HG03095 (cell line): ENCODE measurements around the gene CR2.
"Not testable (repeated sequence)": the region's sequence is repeated elsewhere in the genome, so short reads cannot be mapped to it uniquely, and the experiment has no call there.

Source experiments
- ATAC-seq: cut with Tn5 transposase; IDR thresholded peaks from one replicate; pipeline ENCODE4 v1.9.1; 2021; ENCODE audit warnings: moderate library complexity; ENCODE audit not compliant: unreplicated experiment

The CR2 gene

DNA sequence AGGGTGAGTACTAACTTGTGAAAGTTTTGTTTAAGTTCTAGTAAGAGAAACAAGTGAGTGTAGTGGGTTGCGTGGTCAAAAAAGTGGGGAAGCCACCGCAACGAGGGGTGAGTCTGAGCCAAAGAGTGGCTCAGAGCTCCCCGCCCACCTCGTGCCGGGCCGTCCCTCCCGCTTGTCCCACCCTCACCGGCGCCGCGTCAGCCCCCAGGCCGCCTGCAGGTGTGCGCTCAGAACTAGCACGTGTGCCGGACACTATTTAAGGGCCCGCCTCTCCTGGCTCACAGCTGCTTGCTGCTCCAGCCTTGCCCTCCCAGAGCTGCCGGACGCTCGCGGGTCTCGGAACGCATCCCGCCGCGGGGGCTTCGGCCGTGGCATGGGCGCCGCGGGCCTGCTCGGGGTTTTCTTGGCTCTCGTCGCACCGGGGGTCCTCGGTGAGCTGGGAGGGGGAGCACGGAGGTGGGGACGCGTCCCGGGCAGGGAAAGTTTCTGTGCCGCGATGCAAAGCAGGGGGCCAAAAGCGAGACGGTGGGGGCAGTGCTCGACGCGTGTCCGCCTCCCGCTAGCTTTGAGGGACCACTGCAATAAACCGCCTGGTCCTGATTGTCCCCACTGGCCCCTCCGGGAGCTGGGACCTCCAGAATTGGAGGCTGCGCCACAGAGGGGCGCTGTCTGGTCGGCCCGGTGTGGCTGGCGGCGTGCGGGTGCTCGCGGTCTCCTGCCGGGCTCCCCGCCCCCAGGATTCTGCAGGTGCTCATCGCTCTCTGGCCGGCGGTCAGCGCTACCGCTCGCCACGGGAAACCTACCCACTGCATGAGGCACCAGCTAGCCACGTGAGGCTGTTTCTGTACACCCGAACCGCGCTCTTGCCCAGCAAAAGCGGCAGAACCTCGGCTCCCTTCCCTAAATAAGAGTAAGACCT, at the start of gene CR2:
TSS of gene CR2 (plus strand) at position 283 of the 919 bp plus-strand sequence. CDS start at position 374, 91 bp downstream.
- ATAC-seq, result peak; percentile 79

DNA sequence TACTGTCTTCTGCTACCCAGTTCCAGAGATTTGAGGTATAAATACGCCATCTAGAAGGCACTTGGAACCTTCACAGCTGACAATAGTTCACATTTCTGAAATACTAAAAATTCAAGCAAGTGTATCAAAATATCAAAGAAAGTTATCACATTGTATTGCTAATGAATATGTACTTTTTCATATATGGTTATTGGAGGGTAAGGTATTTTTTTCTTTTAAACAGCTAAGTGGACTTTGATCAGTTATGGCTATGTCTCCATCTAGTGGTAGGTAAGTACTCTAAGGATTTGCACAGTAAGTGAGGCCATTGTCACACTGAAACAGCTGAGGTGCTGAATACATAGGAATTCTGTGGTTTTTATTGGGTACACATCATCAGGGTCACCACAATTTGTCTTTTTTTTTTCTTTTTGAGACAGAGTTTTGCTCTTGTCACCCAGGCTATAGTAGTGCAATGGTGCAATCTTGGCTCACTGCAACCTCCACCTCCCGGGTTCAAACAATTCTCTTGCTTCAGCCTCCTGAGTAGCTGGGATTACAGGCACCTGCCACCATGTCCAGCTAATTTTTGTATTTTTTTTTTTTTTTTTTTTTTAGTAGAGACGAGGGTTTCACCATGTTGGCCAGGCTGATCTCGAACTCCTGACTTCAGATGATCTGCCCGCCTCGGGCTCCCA, 49.1 kb upstream of the CR2 start:
- ATAC-seq, result no peak

DNA sequence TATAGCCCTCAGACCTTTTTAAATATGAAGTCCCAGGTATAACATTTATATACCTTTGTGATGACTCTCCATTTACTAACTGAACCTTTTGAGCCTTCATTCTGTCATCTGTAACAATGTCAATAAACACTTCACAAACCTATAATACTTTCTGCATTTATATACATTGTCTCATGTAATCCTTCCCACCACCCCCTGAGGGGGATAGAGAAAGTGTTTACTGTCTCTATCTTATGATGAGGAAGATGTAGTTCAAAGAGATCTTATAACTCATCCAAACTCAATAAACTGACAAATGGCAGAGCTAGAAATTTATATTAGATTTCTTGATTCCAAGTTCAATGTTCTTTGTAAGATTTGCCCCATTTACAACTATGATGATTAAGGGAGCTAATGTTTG, 48.3 kb upstream of the CR2 start:
- no peak for ATAC-seq

DNA sequence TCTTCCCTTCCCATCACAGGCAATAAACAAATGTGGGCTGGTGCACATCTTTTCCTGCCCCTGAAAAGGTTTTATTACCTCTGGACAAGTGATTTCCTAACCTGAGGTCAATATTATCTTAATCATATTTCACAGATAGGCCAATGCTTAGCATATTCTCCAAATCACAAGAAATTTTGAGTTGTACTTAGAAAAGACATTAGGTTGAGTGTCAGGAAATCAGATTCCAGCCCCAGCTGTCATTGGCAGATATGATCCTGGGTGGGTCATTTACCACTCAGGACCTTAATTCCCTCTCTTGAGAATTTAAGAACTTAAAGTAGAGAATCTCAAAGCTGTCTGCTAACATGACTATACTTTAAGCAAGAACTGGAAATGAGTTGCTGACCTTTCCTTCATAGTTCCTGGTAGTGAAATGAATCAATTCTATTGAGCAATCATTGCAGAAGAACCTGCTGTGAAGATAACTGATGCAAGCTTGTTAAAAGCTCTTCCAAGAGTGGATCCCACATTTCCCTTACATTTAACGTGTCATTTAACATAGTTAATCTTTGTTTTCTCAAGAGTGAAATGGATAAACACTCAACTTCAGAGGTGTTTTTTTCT, 46.4 kb upstream of the CR2 start:
- ATAC-seq, result no peak

DNA sequence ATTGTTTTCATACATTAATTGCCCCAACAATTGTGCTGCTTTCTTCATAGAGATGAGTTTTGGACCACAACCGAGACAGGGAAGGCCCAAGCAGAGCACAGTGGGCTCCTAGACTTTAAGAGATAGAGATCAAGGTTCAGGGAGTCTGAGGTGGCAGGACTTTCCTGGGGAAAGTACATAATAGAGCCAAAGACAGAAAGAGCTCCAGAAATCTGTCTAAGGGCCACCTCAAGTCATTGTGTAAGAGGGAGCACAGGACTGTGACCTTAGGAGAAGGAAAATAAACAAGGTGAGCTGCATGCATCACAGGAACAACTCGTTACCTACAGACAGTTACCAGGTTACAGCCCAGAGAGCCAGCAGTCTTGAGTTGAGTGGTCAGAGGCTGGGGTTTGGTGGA, 41.3 kb upstream of the CR2 start:
- no peak for ATAC-seq

DNA sequence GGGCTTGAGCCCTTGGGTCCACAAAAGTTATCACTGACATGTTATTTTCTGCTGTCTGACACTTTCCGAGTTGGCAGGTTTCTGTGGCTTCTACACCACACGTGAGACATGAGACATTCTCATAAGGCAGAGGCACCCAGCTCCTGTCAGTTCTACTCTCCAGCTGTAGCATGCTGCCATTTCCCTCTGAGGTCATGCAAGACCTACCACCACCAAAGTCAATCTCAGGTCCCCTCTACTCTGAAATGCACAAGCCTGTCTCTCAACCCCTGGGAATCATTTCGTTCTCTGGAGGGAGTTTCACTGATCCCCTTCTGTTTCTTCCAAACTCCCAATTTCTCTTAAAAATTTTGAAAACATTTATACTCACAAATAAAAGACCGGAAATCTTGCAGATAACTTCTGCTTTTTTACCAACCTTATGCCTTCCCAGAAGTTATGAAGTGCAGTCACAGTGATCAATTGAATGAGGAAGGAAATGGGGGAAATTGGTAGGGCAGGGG, 39.5 kb upstream of the CR2 start:
- peak; percentile 77 for ATAC-seq

DNA sequence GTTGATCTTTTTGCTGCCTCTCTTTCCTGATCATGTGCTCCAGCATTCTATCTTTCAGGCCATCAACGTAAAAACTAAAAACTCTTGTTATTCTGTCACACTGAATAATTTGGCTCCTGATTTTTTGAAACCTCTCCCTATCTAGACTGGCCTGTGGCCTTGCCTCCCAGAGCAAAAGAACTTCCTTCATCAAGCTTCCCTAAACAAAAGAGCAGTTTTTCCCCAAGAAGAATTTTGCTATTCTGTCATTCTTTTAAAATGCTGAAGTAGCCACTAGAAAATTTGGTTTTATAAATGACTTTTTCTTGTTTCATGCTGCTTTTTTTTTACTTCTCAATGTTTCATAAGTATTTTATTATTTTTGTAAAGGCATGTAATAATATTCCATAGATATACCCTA, 37.1 kb upstream of the CR2 start:
- ATAC-seq, result no peak

DNA sequence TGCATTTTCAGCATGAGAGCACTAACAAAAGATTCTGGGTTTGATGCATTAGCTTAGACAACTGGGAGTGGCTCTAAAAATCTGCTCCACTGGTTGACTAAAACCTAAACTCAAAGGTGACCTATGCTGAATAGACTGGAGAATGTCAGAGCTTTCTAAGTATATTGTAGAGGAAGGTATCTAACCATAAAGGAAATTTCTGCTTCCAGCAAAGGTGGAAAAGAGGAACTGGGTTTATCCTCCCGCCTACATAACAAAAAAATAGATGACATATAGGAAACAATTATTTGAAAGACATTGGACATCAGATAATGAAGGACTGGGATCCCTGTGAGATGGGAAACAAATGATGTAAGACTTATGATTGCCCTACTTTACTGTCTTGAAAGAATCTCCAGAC, 35.8 kb upstream of the CR2 start:
- ATAC-seq, result no peak

DNA sequence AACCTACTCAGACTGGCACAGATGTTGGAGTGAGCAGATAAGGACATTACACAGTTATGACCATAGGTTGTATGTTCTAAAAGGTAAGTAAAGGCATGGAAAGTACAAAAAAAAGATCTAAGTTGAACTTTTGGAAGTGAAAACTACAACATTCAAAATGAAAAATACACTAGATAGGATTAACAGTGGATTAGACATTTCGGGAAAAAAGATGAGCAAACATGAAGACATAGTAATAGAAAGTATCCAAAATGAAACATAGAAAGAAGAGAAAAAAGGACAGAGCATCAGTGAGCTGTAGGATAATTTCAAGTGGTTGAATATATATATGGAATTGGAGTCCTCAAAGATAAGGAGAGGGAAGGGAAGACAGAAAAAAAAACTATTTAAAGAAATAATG, 34.0 kb upstream of the CR2 start:
- no peak for ATAC-seq

DNA sequence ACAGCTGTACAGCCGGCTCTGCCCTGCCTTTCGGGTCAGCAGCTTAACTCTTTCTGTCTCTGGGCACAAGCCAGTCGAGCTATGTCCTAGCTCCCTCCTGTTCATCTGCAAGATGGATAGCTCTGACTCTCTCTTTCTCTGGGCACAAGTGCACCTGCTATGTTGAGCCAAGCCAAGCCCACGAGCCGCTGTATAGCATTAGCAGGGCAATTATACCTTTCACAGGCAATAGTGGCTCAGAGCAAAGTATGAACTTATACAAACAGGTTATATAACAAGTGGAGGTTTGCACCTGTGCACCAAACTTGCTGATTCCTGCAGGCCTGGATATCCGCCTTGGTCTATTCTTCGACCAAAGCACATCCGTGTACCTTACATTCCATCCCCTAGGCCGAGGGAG, 33.0 kb upstream of the CR2 start:
- ATAC-seq, result no peak

DNA sequence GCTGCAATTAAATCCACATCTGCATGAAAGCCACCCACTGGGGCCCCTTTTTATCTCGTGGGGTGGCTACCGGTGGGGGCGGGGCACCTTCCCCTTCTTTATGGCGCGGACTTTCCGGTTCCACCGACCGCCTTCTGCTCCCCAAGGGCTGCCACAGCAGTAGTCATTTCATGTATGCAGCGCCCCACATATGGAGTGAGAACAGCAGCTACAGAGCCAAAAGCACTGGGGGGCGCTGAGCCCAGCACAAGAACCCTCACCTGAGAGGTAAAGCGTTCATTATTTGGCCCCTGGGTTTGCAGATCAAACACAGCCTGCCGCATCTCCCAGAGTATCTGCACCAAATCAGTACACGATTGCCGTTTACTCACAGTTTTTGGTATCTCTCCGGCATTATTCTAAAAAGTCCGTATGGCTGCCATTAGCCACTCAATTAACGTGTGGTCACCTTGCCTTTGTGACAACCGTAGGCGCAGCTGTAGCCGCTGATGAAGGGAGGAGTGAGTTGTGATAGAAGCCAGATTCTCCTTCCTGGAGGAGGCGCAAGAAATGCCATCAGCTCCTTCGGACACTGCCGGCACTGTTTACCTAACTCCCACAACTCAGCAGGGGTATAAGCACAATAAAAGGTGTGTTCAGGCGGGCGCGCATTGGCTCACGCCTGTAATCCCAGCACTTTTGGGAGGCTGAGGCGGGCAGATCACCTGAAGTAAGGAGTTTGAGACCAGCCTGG, 30.4 kb upstream of the CR2 start:
- ATAC-seq, result no peak

DNA sequence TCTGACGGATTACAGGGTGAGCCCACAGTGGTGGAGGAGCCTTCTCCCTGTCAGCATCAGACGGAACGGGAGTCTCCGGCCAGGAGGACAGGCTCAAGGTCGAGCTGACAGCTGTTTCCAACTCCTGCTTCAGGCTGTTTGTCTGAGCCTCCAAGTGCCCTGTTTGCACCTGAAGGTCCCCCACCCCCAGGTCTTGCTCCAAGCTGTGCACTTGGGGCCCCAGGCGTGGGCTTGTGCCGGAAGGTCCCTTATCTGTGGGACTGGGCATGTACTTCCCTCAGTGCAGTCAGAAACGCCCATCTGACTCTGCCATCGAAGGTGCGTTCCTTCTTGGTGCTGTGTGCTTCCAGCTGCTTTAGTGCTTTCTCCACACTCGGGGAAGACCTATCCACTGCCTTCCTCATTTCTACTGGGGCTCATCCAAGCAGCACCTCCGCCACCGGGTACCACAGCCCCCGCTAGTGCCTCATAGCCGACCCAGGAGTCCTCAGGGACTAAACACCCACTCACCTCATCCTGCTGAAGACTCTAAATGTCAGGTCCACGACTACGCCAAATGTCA, 29.5 kb upstream of the CR2 start:
- no peak for ATAC-seq

DNA sequence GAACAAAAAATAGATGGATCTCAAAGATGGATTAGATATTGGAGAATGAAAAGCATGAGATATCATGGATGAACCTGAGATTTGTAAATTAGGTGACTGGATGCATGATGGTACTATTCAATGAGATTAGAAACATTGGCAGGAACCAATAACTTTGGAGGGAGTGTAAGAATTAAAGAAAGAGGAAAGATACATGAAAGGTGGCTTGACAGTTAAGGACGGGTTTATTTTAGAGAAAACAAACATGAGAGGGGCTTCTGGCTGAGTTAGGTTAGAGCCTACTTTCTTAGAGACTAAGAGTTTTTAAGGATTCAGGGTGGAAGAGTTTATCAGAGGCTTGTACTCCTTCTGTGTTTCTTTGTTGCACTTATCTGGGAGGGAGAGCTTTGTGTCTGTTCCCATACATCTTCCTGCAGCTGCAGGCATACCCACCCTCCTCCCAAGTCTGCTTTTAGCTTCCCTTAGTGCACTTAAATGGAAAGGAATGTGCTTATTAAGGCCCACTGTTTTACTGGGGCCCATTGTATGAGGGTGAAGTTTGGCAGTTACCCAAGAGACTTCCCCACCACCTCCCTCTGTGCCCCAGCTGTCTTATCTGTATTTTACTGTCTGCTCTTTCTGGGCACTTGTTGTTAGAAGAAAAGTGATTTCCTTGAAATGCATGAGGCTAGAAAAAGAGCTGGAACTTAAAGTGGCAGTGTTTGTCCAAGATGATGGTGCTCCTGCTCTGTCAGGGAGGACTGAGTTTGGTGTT, 26.1 kb upstream of the CR2 start:
- ATAC-seq, result no peak

DNA sequence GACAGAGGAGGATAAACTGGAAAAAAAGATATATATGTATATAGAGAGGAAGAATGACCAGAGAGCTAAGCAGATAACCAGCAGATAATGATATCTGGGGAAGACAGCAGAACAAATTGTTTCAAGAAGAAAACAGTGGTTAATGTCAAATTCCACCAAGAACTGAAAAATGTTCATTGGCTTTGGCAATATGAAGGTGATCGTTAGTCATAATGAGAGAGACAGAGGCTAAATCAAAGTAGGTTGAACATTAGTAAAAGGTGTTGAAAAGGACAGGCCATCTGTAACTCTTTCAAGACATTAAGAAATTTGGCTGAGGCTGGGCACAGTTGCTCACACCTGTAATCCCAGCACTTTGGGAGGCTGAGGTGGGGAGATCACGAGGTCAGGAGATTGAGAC, 25.3 kb upstream of the CR2 start:
- no peak for ATAC-seq

DNA sequence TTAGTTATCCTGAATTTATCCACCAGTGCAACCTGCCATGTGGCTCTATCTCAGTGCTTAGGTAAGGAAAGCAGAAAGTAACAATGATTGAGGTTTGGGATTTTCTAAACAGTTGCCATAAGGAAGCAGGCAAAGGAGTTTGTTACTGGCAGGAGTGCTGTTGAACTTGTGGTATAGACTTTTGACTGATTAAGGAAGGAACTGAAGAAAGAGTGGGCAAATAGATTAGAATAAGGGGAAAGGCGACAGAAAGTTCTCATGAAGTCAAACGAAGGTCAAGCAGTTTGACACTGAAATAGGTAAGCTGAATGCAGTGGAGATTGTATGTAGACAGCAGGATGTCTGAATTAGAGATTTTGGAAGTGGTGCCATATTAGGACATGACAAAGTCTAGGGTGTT, 24.2 kb upstream of the CR2 start:
- ATAC-seq, result no peak

DNA sequence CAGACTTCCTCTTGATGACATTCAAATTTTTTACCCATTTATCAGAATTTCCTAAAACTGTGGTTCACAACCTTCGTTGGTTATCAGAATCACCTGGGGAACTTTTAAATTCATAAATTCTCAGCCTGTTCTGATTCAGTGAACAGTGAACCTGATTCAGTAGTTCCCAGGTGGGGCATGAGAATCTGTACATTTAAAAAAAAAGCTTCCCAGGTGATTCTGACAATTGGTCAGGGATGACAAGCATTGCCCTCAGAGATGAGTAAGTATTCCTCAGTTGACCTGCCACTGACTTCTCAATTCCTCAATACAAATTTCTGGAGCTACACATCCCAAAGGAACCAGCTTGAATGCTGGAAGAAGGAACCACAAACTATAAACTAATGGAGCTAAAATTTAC, 23.5 kb upstream of the CR2 start:
- ATAC-seq, result no peak

DNA sequence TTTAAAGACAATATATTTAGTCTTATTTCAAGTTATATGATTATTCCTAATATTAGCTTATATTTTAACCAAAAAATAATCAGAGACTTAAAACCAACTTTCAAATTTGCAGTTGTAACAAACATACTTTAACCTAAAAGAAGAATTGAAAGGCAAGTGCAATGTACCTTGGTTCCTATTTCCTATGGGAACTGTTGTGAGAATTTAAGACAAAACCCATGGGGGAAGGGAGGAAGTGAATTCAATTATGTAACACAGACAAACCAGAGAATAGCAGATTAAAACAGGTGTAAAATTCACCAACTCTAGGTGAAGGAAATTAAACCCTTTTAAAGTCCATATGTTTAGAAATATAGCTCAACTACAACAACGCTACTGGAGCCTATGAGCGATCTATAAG, 22.6 kb upstream of the CR2 start:
- ATAC-seq, result no peak

DNA sequence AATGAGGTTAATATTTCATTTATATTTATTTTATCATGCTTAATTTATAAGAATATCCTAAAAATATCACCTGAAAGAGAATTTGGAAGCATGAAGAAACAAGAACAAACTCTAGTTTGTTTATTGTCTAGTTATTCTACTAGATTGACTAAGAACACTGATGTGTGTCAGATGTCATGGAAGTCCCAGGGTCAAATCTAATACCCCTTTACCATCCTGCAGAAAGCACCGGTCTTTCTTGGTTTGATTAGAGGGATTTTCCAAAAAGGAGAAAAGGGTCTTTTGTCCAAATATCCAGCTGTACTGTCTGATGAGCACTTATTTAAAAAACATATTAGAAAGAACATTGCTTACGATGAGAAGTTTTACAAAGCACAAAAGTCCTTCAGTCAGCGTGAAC, 20.7 kb upstream of the CR2 start:
- no peak for ATAC-seq

DNA sequence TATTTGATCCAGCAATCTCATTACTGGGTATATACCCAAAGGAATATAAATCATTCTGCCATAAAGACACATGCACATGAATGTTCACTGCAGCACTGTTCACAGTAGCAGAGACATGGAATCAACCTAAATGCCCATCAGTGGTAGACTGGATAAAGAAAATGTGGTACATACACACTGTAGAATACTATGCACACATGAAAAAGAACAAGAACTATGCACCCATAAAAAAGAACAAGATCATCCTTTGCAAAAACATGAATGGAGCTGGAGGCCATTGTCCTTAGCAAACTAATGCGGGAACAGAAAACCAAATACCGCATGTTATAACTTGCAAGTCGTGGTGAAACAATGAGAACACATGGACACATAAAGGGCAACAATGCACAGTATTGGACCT, 17.4 kb upstream of the CR2 start:
- not testable (repeated sequence) for ATAC-seq

DNA sequence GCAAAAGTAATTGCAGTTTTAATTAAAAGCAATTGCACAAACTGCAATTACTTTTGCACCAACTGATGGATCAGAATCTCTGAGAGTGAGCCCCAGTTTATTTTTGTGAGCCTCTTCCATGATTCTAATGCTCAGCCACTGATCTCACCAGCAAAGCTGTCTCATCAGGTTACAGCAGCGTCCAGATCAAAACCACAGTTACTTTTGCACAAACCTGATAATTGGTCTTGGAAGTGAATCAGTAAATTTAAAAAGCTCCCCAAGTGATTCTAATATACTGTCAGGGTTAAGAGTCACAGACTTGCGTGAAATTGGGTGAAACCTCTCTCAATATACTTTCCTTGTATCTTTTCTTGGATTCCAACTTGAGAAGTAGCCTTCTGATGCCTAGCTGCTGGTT, 13.5 kb upstream of the CR2 start:
- ATAC-seq, result no peak
